ENCODE results near the gene SMIM28. TPM values are rescaled to one million over a fixed set of nuclear protein-coding genes. Genes with fewer than 3 reads are reported as not detected.

SMIM28 gene
- polyA plus RNA-seq, 1 donor from 2014 or later: not detected

DNA sequence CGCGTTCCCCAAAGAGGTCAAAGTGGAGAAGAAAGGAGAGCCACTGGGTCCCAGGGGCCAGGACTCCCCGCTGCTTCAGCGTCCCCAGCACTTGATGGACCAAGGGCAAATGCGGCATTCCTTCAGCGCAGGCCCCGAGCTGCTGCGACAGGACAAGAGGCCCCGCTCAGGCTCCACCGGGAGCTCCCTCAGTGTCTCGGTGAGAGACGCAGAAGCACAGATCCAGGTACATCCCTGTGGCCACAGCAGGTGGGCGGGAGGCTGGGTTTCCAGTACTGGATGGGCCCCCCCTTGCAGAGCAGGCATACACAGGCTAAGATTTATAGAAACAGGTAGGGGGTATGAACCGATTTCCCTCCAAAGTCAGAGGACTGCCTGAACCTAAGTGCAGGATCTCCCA is 42.7 kb upstream of the SMIM28 start:
- Histone ChIP-seq H3K27ac (ENCODE audit: low read length) (no peak overlapping the region), H3K4me3 (ENCODE audit: low read length) (no peak overlapping the region), H3K9ac (ENCODE audit: low read length) (no peak overlapping the region), H3K4me2 (ENCODE audit: low read length) (no peak overlapping the region), H3K9me2 (ENCODE audit: insufficient read depth, low read length) (no peaks in the 10 kb centered on the region), H4K20me1 (ENCODE audit: insufficient read depth) (no peaks in the 10 kb centered on the region), H3F3A (ENCODE audit: insufficient read depth, low read length, poor library complexity, severe bottlenecking) (no peaks in the 10 kb centered on the region), H3K9me3 (ENCODE audit: low read length) (no peaks in the 10 kb centered on the region), H3K36me3 (ENCODE audit: insufficient read depth, low read length) (peaks cover 3% of the 10 kb centered on the region), H3K27me3 (ENCODE audit: insufficient read depth, low read depth, low read length) (no peaks in the 10 kb centered on the region), H2AFZ (ENCODE audit: low read depth, low read length) (no peak overlapping the region), H3K79me2 (replicated peaks; ENCODE audit: insufficient read depth, low read length) (no peaks in the 10 kb centered on the region)
- TF ChIP-seq POLR2AphosphoS5 (IDR thresholded peaks at IDR 0.05) (no peak), EZH2 (IDR thresholded peaks at IDR 0.05; ENCODE audit: borderline replicate concordance, insufficient read depth, low read length, poor library complexity, severe bottlenecking) (no peak), EP300 (conservative IDR thresholded peaks at IDR 0.05; ENCODE audit: poor library complexity, severe bottlenecking) (no peak), TAF1 (IDR thresholded peaks at IDR 0.05; ENCODE audit: low read depth) (no peak), SMC3 (conservative IDR thresholded peaks at IDR 0.05; ENCODE audit: poor library complexity) (no peak), RAD21 (conservative IDR thresholded peaks at IDR 0.05) (no peak), MXI1 (conservative IDR thresholded peaks at IDR 0.05; ENCODE audit: poor library complexity, severe bottlenecking) (no peak)
- TF ChIP-seq, protein P1, sequence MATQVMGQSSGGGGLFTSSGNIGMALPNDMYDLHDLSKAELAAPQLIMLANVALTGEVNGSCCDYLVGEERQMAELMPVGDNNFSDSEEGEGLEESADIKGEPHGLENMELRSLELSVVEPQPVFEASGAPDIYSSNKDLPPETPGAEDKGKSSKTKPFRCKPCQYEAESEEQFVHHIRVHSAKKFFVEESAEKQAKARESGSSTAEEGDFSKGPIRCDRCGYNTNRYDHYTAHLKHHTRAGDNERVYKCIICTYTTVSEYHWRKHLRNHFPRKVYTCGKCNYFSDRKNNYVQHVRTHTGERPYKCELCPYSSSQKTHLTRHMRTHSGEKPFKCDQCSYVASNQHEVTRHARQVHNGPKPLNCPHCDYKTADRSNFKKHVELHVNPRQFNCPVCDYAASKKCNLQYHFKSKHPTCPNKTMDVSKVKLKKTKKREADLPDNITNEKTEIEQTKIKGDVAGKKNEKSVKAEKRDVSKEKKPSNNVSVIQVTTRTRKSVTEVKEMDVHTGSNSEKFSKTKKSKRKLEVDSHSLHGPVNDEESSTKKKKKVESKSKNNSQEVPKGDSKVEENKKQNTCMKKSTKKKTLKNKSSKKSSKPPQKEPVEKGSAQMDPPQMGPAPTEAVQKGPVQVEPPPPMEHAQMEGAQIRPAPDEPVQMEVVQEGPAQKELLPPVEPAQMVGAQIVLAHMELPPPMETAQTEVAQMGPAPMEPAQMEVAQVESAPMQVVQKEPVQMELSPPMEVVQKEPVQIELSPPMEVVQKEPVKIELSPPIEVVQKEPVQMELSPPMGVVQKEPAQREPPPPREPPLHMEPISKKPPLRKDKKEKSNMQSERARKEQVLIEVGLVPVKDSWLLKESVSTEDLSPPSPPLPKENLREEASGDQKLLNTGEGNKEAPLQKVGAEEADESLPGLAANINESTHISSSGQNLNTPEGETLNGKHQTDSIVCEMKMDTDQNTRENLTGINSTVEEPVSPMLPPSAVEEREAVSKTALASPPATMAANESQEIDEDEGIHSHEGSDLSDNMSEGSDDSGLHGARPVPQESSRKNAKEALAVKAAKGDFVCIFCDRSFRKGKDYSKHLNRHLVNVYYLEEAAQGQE (IDR thresholded peaks at IDR 0.05; ENCODE audit: borderline replicate concordance): no peak
- TF ChIP-seq, protein P2, sequence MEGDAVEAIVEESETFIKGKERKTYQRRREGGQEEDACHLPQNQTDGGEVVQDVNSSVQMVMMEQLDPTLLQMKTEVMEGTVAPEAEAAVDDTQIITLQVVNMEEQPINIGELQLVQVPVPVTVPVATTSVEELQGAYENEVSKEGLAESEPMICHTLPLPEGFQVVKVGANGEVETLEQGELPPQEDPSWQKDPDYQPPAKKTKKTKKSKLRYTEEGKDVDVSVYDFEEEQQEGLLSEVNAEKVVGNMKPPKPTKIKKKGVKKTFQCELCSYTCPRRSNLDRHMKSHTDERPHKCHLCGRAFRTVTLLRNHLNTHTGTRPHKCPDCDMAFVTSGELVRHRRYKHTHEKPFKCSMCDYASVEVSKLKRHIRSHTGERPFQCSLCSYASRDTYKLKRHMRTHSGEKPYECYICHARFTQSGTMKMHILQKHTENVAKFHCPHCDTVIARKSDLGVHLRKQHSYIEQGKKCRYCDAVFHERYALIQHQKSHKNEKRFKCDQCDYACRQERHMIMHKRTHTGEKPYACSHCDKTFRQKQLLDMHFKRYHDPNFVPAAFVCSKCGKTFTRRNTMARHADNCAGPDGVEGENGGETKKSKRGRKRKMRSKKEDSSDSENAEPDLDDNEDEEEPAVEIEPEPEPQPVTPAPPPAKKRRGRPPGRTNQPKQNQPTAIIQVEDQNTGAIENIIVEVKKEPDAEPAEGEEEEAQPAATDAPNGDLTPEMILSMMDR (IDR thresholded peaks at IDR 0.05; ENCODE audit: poor library complexity, severe bottlenecking): no peak

DNA sequence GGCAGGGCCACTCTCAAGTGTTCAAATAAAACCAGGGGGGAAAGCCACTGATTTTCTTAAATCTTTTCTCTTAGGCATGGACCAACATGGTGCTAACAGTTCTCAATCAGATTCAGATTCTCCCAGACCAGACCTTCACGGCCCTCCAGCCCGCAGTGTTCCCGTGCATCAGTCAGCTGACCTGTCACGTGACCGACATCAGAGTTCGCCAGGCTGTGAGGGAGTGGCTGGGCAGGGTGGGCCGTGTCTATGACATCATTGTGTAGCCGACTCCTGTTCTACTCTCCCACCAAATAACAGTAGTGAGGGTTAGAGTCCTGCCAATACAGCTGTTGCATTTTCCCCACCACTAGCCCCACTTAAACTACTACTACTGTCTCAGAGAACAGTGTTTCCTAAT is 41.5 kb upstream of the SMIM28 start:
- Histone ChIP-seq H3K27ac (ENCODE audit: low read length) (no peak overlapping the region), H3K79me2 (replicated peaks; ENCODE audit: insufficient read depth, low read length) (no peaks in the 10 kb centered on the region), H3K9me3 (ENCODE audit: low read length) (no peaks in the 10 kb centered on the region), H2AFZ (ENCODE audit: low read depth, low read length) (no peak overlapping the region), H3K36me3 (ENCODE audit: insufficient read depth, low read length) (peaks cover 3% of the 10 kb centered on the region), H3K9ac (ENCODE audit: low read length) (no peak overlapping the region), H3K9me2 (ENCODE audit: insufficient read depth, low read length) (no peaks in the 10 kb centered on the region), H3K4me3 (ENCODE audit: low read length) (no peak overlapping the region), H3K27me3 (ENCODE audit: insufficient read depth, low read depth, low read length) (no peaks in the 10 kb centered on the region), H3K4me2 (ENCODE audit: low read length) (no peak overlapping the region), H3F3A (ENCODE audit: insufficient read depth, low read length, poor library complexity, severe bottlenecking) (no peaks in the 10 kb centered on the region), H4K20me1 (ENCODE audit: insufficient read depth) (no peaks in the 10 kb centered on the region)
- TF ChIP-seq TAF1 (IDR thresholded peaks at IDR 0.05; ENCODE audit: low read depth) (no peak), EZH2 (IDR thresholded peaks at IDR 0.05; ENCODE audit: borderline replicate concordance, insufficient read depth, low read length, poor library complexity, severe bottlenecking) (no peak), MXI1 (conservative IDR thresholded peaks at IDR 0.05; ENCODE audit: poor library complexity, severe bottlenecking) (no peak), SMC3 (conservative IDR thresholded peaks at IDR 0.05; ENCODE audit: poor library complexity) (no peak), RAD21 (conservative IDR thresholded peaks at IDR 0.05) (no peak), POLR2AphosphoS5 (IDR thresholded peaks at IDR 0.05) (no peak), EP300 (conservative IDR thresholded peaks at IDR 0.05; ENCODE audit: poor library complexity, severe bottlenecking) (no peak)
- TF ChIP-seq, protein P1 (IDR thresholded peaks at IDR 0.05; ENCODE audit: borderline replicate concordance): no peak
- TF ChIP-seq, protein P2 (IDR thresholded peaks at IDR 0.05; ENCODE audit: poor library complexity, severe bottlenecking): no peak
